ENCODE results near the gene CYP26B1. TPM values are rescaled to one million over a fixed set of nuclear protein-coding genes. Genes with fewer than 3 reads are reported as not detected.

CYP26B1 gene
- polyA plus RNA-seq, 1 experiment: 0.27 TPM

DNA sequence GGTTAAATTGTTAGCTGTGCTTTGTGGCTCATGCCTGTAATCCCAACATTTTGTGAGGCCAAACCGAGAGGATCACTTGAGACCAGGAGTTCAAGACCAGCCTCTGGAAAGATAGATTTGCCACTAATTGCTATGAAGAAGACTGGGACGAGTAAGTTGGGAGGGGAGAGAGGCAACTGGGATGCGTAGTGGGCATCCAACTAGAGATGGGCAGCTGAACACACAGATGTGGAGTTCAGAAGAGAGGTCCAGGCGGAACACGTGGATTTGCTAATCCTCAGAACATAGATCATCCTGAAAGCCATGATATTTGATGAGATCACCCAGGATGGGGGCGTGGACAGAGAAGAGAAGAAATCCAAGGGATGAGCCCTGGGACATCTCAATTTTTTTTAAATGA is 48.7 kb downstream of the CYP26B1 start:
- ChIA-PET POLR2A (no interaction called here), CTCF (no interaction called here)
- no peaks in the 10 kb centered on the region for H3K36me3 ChIP-seq (ENCODE audit: control insufficient read depth, insufficient read depth, low read length)
- no peak for DNase-seq (ENCODE audit: low read depth)
- TF ChIP-seq, protein P1, sequence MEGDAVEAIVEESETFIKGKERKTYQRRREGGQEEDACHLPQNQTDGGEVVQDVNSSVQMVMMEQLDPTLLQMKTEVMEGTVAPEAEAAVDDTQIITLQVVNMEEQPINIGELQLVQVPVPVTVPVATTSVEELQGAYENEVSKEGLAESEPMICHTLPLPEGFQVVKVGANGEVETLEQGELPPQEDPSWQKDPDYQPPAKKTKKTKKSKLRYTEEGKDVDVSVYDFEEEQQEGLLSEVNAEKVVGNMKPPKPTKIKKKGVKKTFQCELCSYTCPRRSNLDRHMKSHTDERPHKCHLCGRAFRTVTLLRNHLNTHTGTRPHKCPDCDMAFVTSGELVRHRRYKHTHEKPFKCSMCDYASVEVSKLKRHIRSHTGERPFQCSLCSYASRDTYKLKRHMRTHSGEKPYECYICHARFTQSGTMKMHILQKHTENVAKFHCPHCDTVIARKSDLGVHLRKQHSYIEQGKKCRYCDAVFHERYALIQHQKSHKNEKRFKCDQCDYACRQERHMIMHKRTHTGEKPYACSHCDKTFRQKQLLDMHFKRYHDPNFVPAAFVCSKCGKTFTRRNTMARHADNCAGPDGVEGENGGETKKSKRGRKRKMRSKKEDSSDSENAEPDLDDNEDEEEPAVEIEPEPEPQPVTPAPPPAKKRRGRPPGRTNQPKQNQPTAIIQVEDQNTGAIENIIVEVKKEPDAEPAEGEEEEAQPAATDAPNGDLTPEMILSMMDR (IDR thresholded peaks at IDR 0.05; ENCODE audit: insufficient read depth, low read depth, low read length): no peak
- H3K4me3 ChIP-seq (ENCODE audit: low read depth, low read length): no peak overlapping the region
- H3K27me3 ChIP-seq (ENCODE audit: control insufficient read depth, insufficient read depth, low read length): peaks cover 11% of the 10 kb centered on the region

DNA sequence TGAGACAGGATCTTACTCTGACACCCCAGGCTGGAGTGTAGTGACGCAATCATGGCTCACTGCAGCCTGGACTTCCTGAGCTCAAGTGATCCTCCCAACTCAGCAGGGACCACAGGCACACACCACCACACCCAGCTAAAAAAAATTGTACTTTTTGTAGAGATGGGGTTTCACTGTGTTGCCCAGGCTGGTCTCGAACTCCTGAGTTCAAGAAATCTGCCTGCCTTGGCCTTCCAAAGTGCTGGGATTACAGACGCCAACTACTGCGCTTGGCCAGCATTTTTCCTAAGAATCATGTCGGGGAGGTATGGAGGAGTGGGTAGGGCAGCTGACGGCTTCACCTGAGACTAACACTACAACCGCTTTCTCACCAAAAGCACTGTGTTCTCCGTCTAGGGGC is 50.4 kb downstream of the CYP26B1 start:
- POLR2A ChIA-PET: no interaction called here
- peaks cover 7% of the 10 kb centered on the region; the same call in 1 of the 2 replicates for H3K27me3 ChIP-seq (ENCODE audit: control insufficient read depth, insufficient read depth, low read length)
- CTCF ChIA-PET: no interaction called here
- H3K4me3 ChIP-seq (ENCODE audit: low read depth, low read length): no peak overlapping the region
- TF ChIP-seq, protein P1 (IDR thresholded peaks at IDR 0.05; ENCODE audit: insufficient read depth, low read depth, low read length): no peak
- DNase-seq (ENCODE audit: low read depth): no peak
- H3K36me3 ChIP-seq (ENCODE audit: control insufficient read depth, insufficient read depth, low read length): no peaks in the 10 kb centered on the region

DNA sequence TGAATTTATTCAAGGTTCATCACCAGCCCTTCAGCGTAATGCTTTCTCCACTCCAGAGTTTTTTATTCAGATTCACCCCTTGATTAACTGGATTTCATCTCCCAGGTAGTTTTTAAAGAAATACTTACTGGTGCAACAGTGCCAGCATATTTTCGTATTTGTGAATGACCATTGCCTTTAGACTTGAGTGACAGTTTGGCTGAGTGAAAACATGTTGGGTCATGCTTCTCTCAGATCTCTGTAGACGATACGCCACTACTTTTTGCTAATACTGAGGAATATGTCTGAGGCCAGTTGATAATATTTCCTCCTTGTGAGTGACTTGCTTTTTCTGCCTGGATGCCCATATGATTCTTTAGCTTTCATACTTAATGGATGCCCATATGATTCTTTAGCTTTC is 51.5 kb downstream of the CYP26B1 start:
- peaks cover 7% of the 10 kb centered on the region; the same call in 1 of the 2 replicates for H3K27me3 ChIP-seq (ENCODE audit: control insufficient read depth, insufficient read depth, low read length)
- TF ChIP-seq, protein P1 (IDR thresholded peaks at IDR 0.05; ENCODE audit: insufficient read depth, low read depth, low read length): no peak
- no peak overlapping the region for H3K4me3 ChIP-seq (ENCODE audit: low read depth, low read length)
- DNase-seq (ENCODE audit: low read depth): no peak
- H3K36me3 ChIP-seq (ENCODE audit: control insufficient read depth, insufficient read depth, low read length): no peaks in the 10 kb centered on the region
- CTCF ChIA-PET: interaction anchor here (1.2 kb wide), 1 partner anchor 13 kb away, joined by 3 read pairs; no protein-coding TSS in a partner anchor
- POLR2A ChIA-PET: no interaction called here

DNA sequence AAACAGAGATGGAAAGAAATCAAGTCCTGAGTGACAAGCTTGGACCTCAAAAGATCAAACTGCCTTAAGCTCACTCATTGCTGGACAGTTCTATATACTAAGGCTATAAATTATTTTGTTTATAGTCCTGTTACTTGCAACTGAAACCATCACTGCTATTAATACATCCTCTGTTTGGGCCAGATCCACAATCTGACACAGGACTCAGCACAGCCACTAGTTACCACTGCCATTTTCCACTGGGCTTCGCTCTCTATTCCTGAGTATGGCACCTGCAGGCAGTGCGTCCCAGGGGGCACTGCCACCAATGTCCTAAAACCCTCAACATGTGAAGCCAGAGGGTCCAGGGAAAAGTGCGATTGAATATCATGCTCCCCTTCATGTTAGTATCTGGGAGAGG is 52.3 kb downstream of the CYP26B1 start:
- POLR2A ChIA-PET: no interaction called here

DNA sequence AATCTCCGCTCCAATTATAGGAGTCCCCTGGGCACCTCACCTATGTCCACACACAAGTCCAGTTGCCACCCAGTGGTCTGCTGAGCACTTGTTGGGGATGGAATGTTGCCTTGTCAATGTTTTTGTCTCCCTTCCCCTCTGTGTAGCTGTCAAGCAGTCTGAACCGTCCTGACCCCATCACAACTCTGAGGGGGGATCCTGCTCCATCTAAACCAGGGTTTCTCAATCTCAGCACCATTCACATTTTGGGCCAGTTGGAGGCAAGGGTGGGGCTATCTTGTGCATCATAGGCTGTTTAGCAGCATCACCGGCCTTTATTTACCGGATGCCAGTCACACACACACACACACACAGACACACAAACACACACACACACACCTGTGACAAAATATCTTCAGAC is 53.0 kb downstream of the CYP26B1 start:
- POLR2A ChIA-PET: no interaction called here
- H3K4me3 ChIP-seq (ENCODE audit: low read depth, low read length): no peak overlapping the region
- CTCF ChIA-PET: no interaction called here
- TF ChIP-seq, protein P1 (IDR thresholded peaks at IDR 0.05; ENCODE audit: insufficient read depth, low read depth, low read length): no peak
- DNase-seq (ENCODE audit: low read depth): no peak
- peaks cover 7% of the 10 kb centered on the region; the same call in 1 of the 2 replicates for H3K27me3 ChIP-seq (ENCODE audit: control insufficient read depth, insufficient read depth, low read length)
- no peaks in the 10 kb centered on the region for H3K36me3 ChIP-seq (ENCODE audit: control insufficient read depth, insufficient read depth, low read length)

More for the DNA sequence above, 52.3 kb downstream of the CYP26B1 start:
- TF ChIP-seq, protein P1 (IDR thresholded peaks at IDR 0.05; ENCODE audit: insufficient read depth, low read depth, low read length): no peak
- DNase-seq (ENCODE audit: low read depth): no peak
- CTCF ChIA-PET: no interaction called here
- H3K27me3 ChIP-seq (ENCODE audit: control insufficient read depth, insufficient read depth, low read length): peaks cover 7% of the 10 kb centered on the region; the same call in 1 of the 2 replicates
- H3K36me3 ChIP-seq (ENCODE audit: control insufficient read depth, insufficient read depth, low read length): no peaks in the 10 kb centered on the region
- no peak overlapping the region for H3K4me3 ChIP-seq (ENCODE audit: low read depth, low read length)

Data from BJ (cell line).